Uterus (tissue), 4 donors: ENCODE results near the gene AZU1. TPM values are rescaled to one million over a fixed set of nuclear protein-coding genes. Genes with fewer than 3 reads are reported as not detected.

ENCODE experiments used
- DNase-seq, 2 donors: peaks; one replicate each; pipeline ENCODE4 v3.0.0-alpha.2; 2019 to 2020
- H3K27ac ChIP-seq, 2 donors: fragments of 200-600 bp; sonication (generic); 1 replicate in 1 of 2; 2 replicates in 1 of 2; pipeline ENCODE4 v1.5.1; 2016 to 2018
- H3K27me3 ChIP-seq, 2 donors: fragments of 200-600 bp; sonication (generic); one replicate each; pipeline ENCODE4 v1.5.1; 2018 to 2019; ENCODE audit warnings: control low read depth in 1 of 2
- H3K36me3 ChIP-seq, 2 donors: fragments of 200-600 bp; sonication (generic); one replicate each; pipeline ENCODE4 v1.5.1; 2019; ENCODE audit warnings: control low read depth in 1 of 2
- H3K4me1 ChIP-seq, 2 donors: fragments of 200-600 bp; sonication (generic); one replicate each; pipeline ENCODE4 v1.5.1; 2018 to 2019; ENCODE audit warnings: control low read depth in 1 of 2
- H3K4me3 ChIP-seq, 2 donors: fragments of 200-600 bp; sonication (generic); 1 replicate in 1 of 2; 2 replicates in 1 of 2; pipeline ENCODE4 v1.5.1; 2018 to 2019; ENCODE audit warnings: mild to moderate bottlenecking in 1 of 2
- H3K9me3 ChIP-seq, 2 donors: fragments of 200-600 bp; sonication (generic); one replicate each; pipeline ENCODE4 v1.5.1; 2019; ENCODE audit warnings: control low read depth in 1 of 2
- CTCF ChIP-seq, 4 experiments: fragments of 200-600 bp in 2 of 4; fragments of 450-650 bp in 2 of 4; sonication (generic) in 2 of 4; IDR thresholded peaks; one replicate each; pipeline ENCODE4 v1.5.1; 2016 to 2019; ENCODE audit warnings: antibody characterized with exemption in 4 of 4, mild to moderate bottlenecking in 2 of 4, moderate library complexity in 1 of 4
- POLR2A ChIP-seq, 2 donors: fragments of 450-650 bp; IDR thresholded peaks; one replicate each; pipeline ENCODE4 v1.6.1; 2016; ENCODE audit warnings: antibody characterized with exemption in 2 of 2, mild to moderate bottlenecking in 1 of 2, moderate library complexity in 1 of 2
- intact Hi-C: fragments of 100-400 bp; cut with DNase I; formaldehyde crosslinking; loops from one replicate; pipeline ENCODE4 v1.15.1; 2023; ENCODE audit warnings: low total_unique reads
- total RNA-seq, 4 donors: library from RNA; depleted of rRNA in 3 of 4; stranded (reverse); fragments of >200 nt in 3 of 4; gene quantifications; one replicate each; pipeline versions ENCODE4 v1.1.0 to v1.2.4, GENCODE V29; 2014 to 2023
- donor health status: DM: yes; HTN: yes; CAD: no.

The AZU1 gene
- 1 to 10 TPM in 1 of 4 donors, under 1 TPM in 1, not detected in 2; 0.85 to 2.6 TPM for total RNA-seq

GRCh38 chr19:827710-828321, at the start of gene AZU1:
TSS of gene AZU1 (plus strand) at chr19:827837. CDS start at chr19:827847, 10 bp downstream.
- intact Hi-C loops, result no loop called here
- no peak for DNase-seq
- peaks cover under 1 to 12% of the 10 kb centered on the region in 2 donors for H3K27me3 ChIP-seq
- H3K4me1 ChIP-seq, result no peaks in the 10 kb centered on the region
- no peaks in the 10 kb centered on the region for H3K9me3 ChIP-seq
- no peak for TF ChIP-seq POLR2A (IDR thresholded peaks at IDR 0.05)
- TF ChIP-seq CTCF (IDR thresholded peaks at IDR 0.05), result no peak
- no peaks in the 10 kb centered on the region for H3K36me3 ChIP-seq
- H3K27ac ChIP-seq, result no peak within 1 kb of the TSS
- no peak within 1 kb of the TSS for H3K4me3 ChIP-seq

- Histone ChIP-seq H3K36me3 (no peaks in the 10 kb centered on the region), H3K4me1 (no peaks in the 10 kb centered on the region), H3K4me3 (no peak overlapping the region), H3K9me3 (no peaks in the 10 kb centered on the region), H3K27ac (peak overlapping the region in 1 of 2 donors; percentile 27), H3K27me3 (no peaks in the 10 kb centered on the region)
- TF ChIP-seq CTCF (IDR thresholded peaks at IDR 0.05) (peak in 1 of 4 experiments; percentile 12), POLR2A (IDR thresholded peaks at IDR 0.05) (no peak)
- peak in 1 of 2 donors; percentile 49 for DNase-seq
- intact Hi-C loops, result no loop called here
Measured at GRCh38 chr19:778910-779653, 48.6 kb upstream of the AZU1 start.

- Histone ChIP-seq H3K4me3 (no peak overlapping the region), H3K27ac (no peak overlapping the region), H3K4me1 (no peaks in the 10 kb centered on the region), H3K36me3 (no peaks in the 10 kb centered on the region), H3K27me3 (no peaks in the 10 kb centered on the region), H3K9me3 (no peaks in the 10 kb centered on the region)
- DNase-seq, result no peak
- intact Hi-C loops, result no loop called here
- TF ChIP-seq POLR2A (IDR thresholded peaks at IDR 0.05) (no peak), CTCF (IDR thresholded peaks at IDR 0.05) (no peak)
Measured at GRCh38 chr19:780935-781334, 46.7 kb upstream of the AZU1 start.

GRCh38 chr19:781800-782184, 45.8 kb upstream of the AZU1 start:
- Histone ChIP-seq H3K27ac (no peak overlapping the region), H3K27me3 (no peaks in the 10 kb centered on the region), H3K4me1 (no peaks in the 10 kb centered on the region), H3K4me3 (no peak overlapping the region), H3K9me3 (no peaks in the 10 kb centered on the region), H3K36me3 (no peaks in the 10 kb centered on the region)
- intact Hi-C loops, result no loop called here
- TF ChIP-seq CTCF (IDR thresholded peaks at IDR 0.05), result no peak
- no peak for DNase-seq

- Histone ChIP-seq H3K36me3 (no peaks in the 10 kb centered on the region), H3K4me3 (no peak overlapping the region), H3K9me3 (no peaks in the 10 kb centered on the region), H3K27ac (peak overlapping the region; percentile 25 to 58), H3K27me3 (no peaks in the 10 kb centered on the region), H3K4me1 (no peaks in the 10 kb centered on the region)
- intact Hi-C loops, result no loop called here
- TF ChIP-seq CTCF (IDR thresholded peaks at IDR 0.05) (no peak), POLR2A (IDR thresholded peaks at IDR 0.05) (no peak)
- DNase-seq, result no peak
Measured at GRCh38 chr19:782185-782877, 45.3 kb upstream of the AZU1 start.
